Activated T-helper 1 cell treated with anti-CD3 and anti-CD28 coated beads, Interleukin-12 subunit alpha, Interleukin-12 subunit beta, Interleukin-2, Interleukin-4 antibody, amounts not matched to agents 30 ng/mL and 10 ng/mL and 1 ng/mL, durations not matched to agents 14 hours and 24 hours and 36 hours (primary cell): Measurements from ENCODE around the gene TBC1D9B. TPM values are rescaled to one million over a fixed set of nuclear protein-coding genes. Genes with fewer than 3 reads are reported as not detected.

Source experiments
- DNase-seq: peaks from one replicate; pipeline ENCODE4 v3.0.0; 2021; ENCODE audit warnings: low spot score
- H3K27ac Mint-ChIP-seq: one replicate; pipeline ENCODE4 v1.8.0; 2021; ENCODE audit warnings: mild to moderate bottlenecking, mixed read lengths
- H3K27me3 Mint-ChIP-seq: one replicate; pipeline ENCODE4 v1.8.0; 2022; ENCODE audit warnings: mild to moderate bottlenecking, moderate library complexity, mixed read lengths; ENCODE audit not compliant: insufficient read depth
- H3K36me3 Mint-ChIP-seq: one replicate; pipeline ENCODE4 v1.8.0; 2021; ENCODE audit warnings: low read depth, mixed read lengths
- H3K4me1 Mint-ChIP-seq: one replicate; pipeline ENCODE4 v1.8.0; 2021; ENCODE audit warnings: low read depth, mixed read lengths
- H3K4me3 Mint-ChIP-seq: one replicate; pipeline ENCODE4 v1.8.0; 2021; ENCODE audit warnings: mild to moderate bottlenecking, moderate library complexity, mixed read lengths
- H3K9me3 Mint-ChIP-seq: one replicate; pipeline ENCODE4 v1.8.0; 2021; ENCODE audit warnings: mixed read lengths
- intact Hi-C: fragments of 100-400 bp; cut with micrococcal nuclease; formaldehyde crosslinking; loops from one replicate; pipeline ENCODE4 v1.15.1; 2024
- total RNA-seq: library from RNA; stranded (reverse); gene quantifications from 2 replicates; pipeline ENCODE4 v1.2.3, GENCODE V29; 2022

The TBC1D9B gene
- total RNA-seq, 1 donor from 2014 or later = 123 TPM

- no peak overlapping the region for H3K4me3 Mint-ChIP-seq
- no peaks in the 10 kb centered on the region for H3K9me3 Mint-ChIP-seq
- peaks cover 48% of the 10 kb centered on the region for H3K36me3 Mint-ChIP-seq
- no peaks in the 10 kb centered on the region for H3K27me3 Mint-ChIP-seq
- DNase-seq = no peak
- no peak overlapping the region for H3K27ac Mint-ChIP-seq
- intact Hi-C loops = no loop called here
- peaks cover 16% of the 10 kb centered on the region for H3K4me1 Mint-ChIP-seq
These were observed 74.5 kb downstream of the TBC1D9B start for GRCh38 chr5:179833056-179833708.

- H3K4me1 Mint-ChIP-seq = peaks cover 22% of the 10 kb centered on the region
- DNase-seq = no peak
- no peaks in the 10 kb centered on the region for H3K27me3 Mint-ChIP-seq
- H3K4me3 Mint-ChIP-seq = no peak overlapping the region
- H3K27ac Mint-ChIP-seq = no peak overlapping the region
- intact Hi-C loops = no loop called here
- no peaks in the 10 kb centered on the region for H3K9me3 Mint-ChIP-seq
- H3K36me3 Mint-ChIP-seq = peaks cover 52% of the 10 kb centered on the region
These were observed 75.5 kb downstream of the TBC1D9B start for GRCh38 chr5:179832039-179832745.

GRCh38 chr5:179830818-179831468 lies 76.8 kb downstream of the TBC1D9B start:
- Mint-ChIP-seq H3K4me1 (peaks cover 14% of the 10 kb centered on the region), H3K27me3 (no peaks in the 10 kb centered on the region), H3K36me3 (peaks cover 50% of the 10 kb centered on the region), H3K27ac (peak overlapping the region; percentile 9), H3K9me3 (no peaks in the 10 kb centered on the region), H3K4me3 (no peak overlapping the region)
- no peak for DNase-seq
- intact Hi-C loops = no loop called here

GRCh38 chr5:179829732-179830435 lies 77.8 kb downstream of the TBC1D9B start:
- peaks cover 12% of the 10 kb centered on the region for H3K4me1 Mint-ChIP-seq
- no peaks in the 10 kb centered on the region for H3K27me3 Mint-ChIP-seq
- DNase-seq = no peak
- no peak overlapping the region for H3K27ac Mint-ChIP-seq
- no peaks in the 10 kb centered on the region for H3K9me3 Mint-ChIP-seq
- intact Hi-C loops = no loop called here
- H3K4me3 Mint-ChIP-seq = no peak overlapping the region
- H3K36me3 Mint-ChIP-seq = peaks cover 53% of the 10 kb centered on the region

- H3K4me3 Mint-ChIP-seq = no peak overlapping the region
- H3K27ac Mint-ChIP-seq = no peak overlapping the region
- no peaks in the 10 kb centered on the region for H3K9me3 Mint-ChIP-seq
- no peaks in the 10 kb centered on the region for H3K27me3 Mint-ChIP-seq
- intact Hi-C loops = no loop called here
- H3K4me1 Mint-ChIP-seq = peaks cover 17% of the 10 kb centered on the region
- DNase-seq = no peak
- peaks cover 59% of the 10 kb centered on the region for H3K36me3 Mint-ChIP-seq
These were observed 78.8 kb downstream of the TBC1D9B start for GRCh38 chr5:179828756-179829421.

- DNase-seq = no peak
- no peaks in the 10 kb centered on the region for H3K9me3 Mint-ChIP-seq
These were observed 80.0 kb downstream of the TBC1D9B start for GRCh38 chr5:179827680-179828079.

GRCh38 chr5:179825655-179826182 lies 82.0 kb downstream of the TBC1D9B start:
- no peak overlapping the region for H3K27ac Mint-ChIP-seq
- no peaks in the 10 kb centered on the region for H3K27me3 Mint-ChIP-seq
- peaks cover 44% of the 10 kb centered on the region for H3K36me3 Mint-ChIP-seq
- DNase-seq = no peak
- no peaks in the 10 kb centered on the region for H3K9me3 Mint-ChIP-seq
- H3K4me1 Mint-ChIP-seq = peaks cover 33% of the 10 kb centered on the region
- no peak overlapping the region for H3K4me3 Mint-ChIP-seq
- intact Hi-C loops = no loop called here

More at GRCh38 chr5:179827680-179828079, 80.0 kb downstream of the TBC1D9B start:
- H3K4me3 Mint-ChIP-seq = no peak overlapping the region
- H3K4me1 Mint-ChIP-seq = peaks cover 22% of the 10 kb centered on the region
- H3K27ac Mint-ChIP-seq = peak overlapping the region; percentile 61
- intact Hi-C loops = no loop called here
- peaks cover 54% of the 10 kb centered on the region for H3K36me3 Mint-ChIP-seq
- H3K27me3 Mint-ChIP-seq = no peaks in the 10 kb centered on the region

- Mint-ChIP-seq H3K4me1 (peaks cover 40% of the 10 kb centered on the region), H3K27me3 (no peaks in the 10 kb centered on the region), H3K36me3 (peaks cover 43% of the 10 kb centered on the region), H3K9me3 (no peaks in the 10 kb centered on the region), H3K4me3 (no peak overlapping the region), H3K27ac (no peak overlapping the region)
- no peak for DNase-seq
- intact Hi-C loops = loop anchor here (5.0 kb wide), 1 partner anchor 528 kb away; the partner anchor contains the start of gene GFPT2
These were observed 83.0 kb downstream of the TBC1D9B start for GRCh38 chr5:179824745-179825112.

- Mint-ChIP-seq H3K27ac (no peak overlapping the region), H3K9me3 (no peaks in the 10 kb centered on the region), H3K36me3 (peaks cover 41% of the 10 kb centered on the region), H3K4me3 (peak overlapping the region; percentile 77), H3K4me1 (peaks cover 42% of the 10 kb centered on the region), H3K27me3 (no peaks in the 10 kb centered on the region)
- DNase-seq = no peak
- intact Hi-C loops = loop anchor here (5.0 kb wide), 1 partner anchor 528 kb away; the partner anchor contains the start of gene GFPT2
These were observed 83.6 kb downstream of the TBC1D9B start for GRCh38 chr5:179823937-179824744.

- Mint-ChIP-seq H3K36me3 (peaks cover 30% of the 10 kb centered on the region), H3K27ac (peak overlapping the region; percentile 74), H3K9me3 (no peaks in the 10 kb centered on the region), H3K4me3 (peak overlapping the region; percentile 95), H3K4me1 (peaks cover 50% of the 10 kb centered on the region), H3K27me3 (no peaks in the 10 kb centered on the region)
- intact Hi-C loops = loop anchor here (5.0 kb wide), 1 partner anchor 530 kb away; the partner anchor contains the start of gene GFPT2
- DNase-seq = no peak
These were observed 85.2 kb downstream of the TBC1D9B start for GRCh38 chr5:179822444-179822990.

- intact Hi-C loops = loop anchor here (5.0 kb wide), 1 partner anchor 530 kb away; the partner anchor contains the start of gene GFPT2
- H3K4me1 Mint-ChIP-seq = peaks cover 50% of the 10 kb centered on the region
- DNase-seq = no peak
- H3K27me3 Mint-ChIP-seq = no peaks in the 10 kb centered on the region
- H3K9me3 Mint-ChIP-seq = no peaks in the 10 kb centered on the region
- peaks cover 27% of the 10 kb centered on the region for H3K36me3 Mint-ChIP-seq
- H3K4me3 Mint-ChIP-seq = peak overlapping the region; percentile 95
- peak overlapping the region; percentile 74 for H3K27ac Mint-ChIP-seq
These were observed 85.7 kb downstream of the TBC1D9B start for GRCh38 chr5:179822059-179822432.
